Endothelial cell of umbilical vein (primary cell): ENCODE results near the gene KLHDC1. TPM values are rescaled to one million over a fixed set of nuclear protein-coding genes. Genes with fewer than 3 reads are reported as not detected.

Source experiments
- BruUV-seq: library from RNA; stranded (reverse); fragments of 400-500 nt; replicated peaks from 2 replicates; lab custom pipeline; 2021; lab: Mats Ljungman, UMichigan
- CTCF ChIA-PET: fragments of 300-600, 350-600 bp; sonication (Branson Sonifier 250); formaldehyde crosslinking; loops from one replicate; lab custom pipeline; 2021; ENCODE audit warnings: antibody characterized with exemption, inconsistent platforms; lab: Charles Lee
- POLR2A ChIA-PET: fragments of 300-600, 350-600 bp; sonication (Branson Sonifier 250); formaldehyde crosslinking; loops from one replicate; lab custom pipeline; 2021; ENCODE audit warnings: antibody characterized with exemption, inconsistent platforms; lab: Charles Lee
- DNase-seq: peaks from one replicate; pipeline ENCODE4 v3.0.0-alpha.2; 2011; ENCODE audit warnings: low read depth, low spot score
- FAIRE-seq: peaks from 2 replicates; lab custom pipeline; 2011; peaks lifted over from hg19 to GRCh38; lab: Jason Lieb, UNC
- H2AFZ ChIP-seq: 2 replicates; pipeline ENCODE4 v1.6.0; 2012; ENCODE audit warnings: low read depth, low read length, control low read depth, inconsistent platforms
- H3K27ac ChIP-seq: 2 replicates; pipeline ENCODE4 v1.5.1; 2011; ENCODE audit warnings: low read depth, mild to moderate bottlenecking, control low read depth, low read length, moderate library complexity; ENCODE audit not compliant: insufficient read depth
- H3K27me3 ChIP-seq, 2 experiments: 2 replicates each; pipeline versions ENCODE4 v1.6.0 to v1.6.1; 2011; ENCODE audit warnings: low read length in 2 of 2, mixed read lengths in 1 of 2; ENCODE audit not compliant: control insufficient read depth in 2 of 2, insufficient read depth in 2 of 2
- H3K36me3 ChIP-seq, 2 experiments: 2 replicates in 1 of 2; 3 replicates in 1 of 2; pipeline ENCODE4 v1.5.1; 2011; ENCODE audit warnings: low read length in 2 of 2, mild to moderate bottlenecking in 1 of 2, moderate library complexity in 1 of 2; ENCODE audit not compliant: control insufficient read depth in 2 of 2, insufficient read depth in 2 of 2; ENCODE audit errors: extremely low read depth in 1 of 2
- H3K4me1 ChIP-seq: 3 replicates; pipeline ENCODE4 v1.5.1; 2011; ENCODE audit warnings: mild to moderate bottlenecking, low read length; ENCODE audit not compliant: control insufficient read depth, insufficient read depth; ENCODE audit errors: extremely low read depth
- H3K4me2 ChIP-seq: 2 replicates; pipeline ENCODE4 v1.6.1; 2011; ENCODE audit warnings: low read length, control low read depth, mixed read lengths; ENCODE audit not compliant: insufficient read depth
- H3K4me3 ChIP-seq, 3 experiments: fragments of 200-600 bp in 1 of 3; sonication (generic), shearing (Covaris generic) in 1 of 3; replicated peaks in 1 of 3; 2 replicates each; pipeline ENCODE4 v1.5.1; 2011 to 2016; ENCODE audit warnings: control low read depth in 3 of 3, low read length in 3 of 3, mild to moderate bottlenecking in 2 of 3, inconsistent platforms in 1 of 3, low read depth in 1 of 3, moderate library complexity in 1 of 3; ENCODE audit not compliant: insufficient read depth in 1 of 3
- H3K79me2 ChIP-seq: 2 replicates; pipeline ENCODE4 v1.6.0; 2012; ENCODE audit warnings: low read length, inconsistent platforms; ENCODE audit not compliant: control insufficient read depth, insufficient read depth
- H3K9ac ChIP-seq: replicated peaks from 2 replicates; pipeline ENCODE3; 2011; ENCODE audit warnings: low read length, control low read depth; ENCODE audit not compliant: insufficient read depth; ENCODE audit errors: extremely low read depth
- H3K9me1 ChIP-seq: replicated peaks from 3 replicates; pipeline ENCODE4 v1.6.0; 2011; ENCODE audit warnings: mild to moderate bottlenecking, low read length; ENCODE audit not compliant: control insufficient read depth, insufficient read depth; ENCODE audit errors: extremely low read depth
- H3K9me3 ChIP-seq: replicated peaks from 2 replicates; pipeline ENCODE4 v1.5.1; 2012; ENCODE audit warnings: low read length, inconsistent platforms; ENCODE audit not compliant: control insufficient read depth, insufficient read depth
- H4K20me1 ChIP-seq: replicated peaks from 2 replicates; pipeline ENCODE3; 2011; ENCODE audit warnings: mild to moderate bottlenecking, low read length; ENCODE audit not compliant: control insufficient read depth, insufficient read depth; ENCODE audit errors: extremely low read depth
- CTCF ChIP-seq, 2 donors: IDR thresholded peaks; 1 replicate in 1 of 2; 2 replicates in 1 of 2; pipeline ENCODE4 v1.5.1; 2011; ENCODE audit warnings: low read length in 2 of 2, mild to moderate bottlenecking in 2 of 2, moderate library complexity in 2 of 2, control low read depth in 1 of 2, inconsistent platforms in 1 of 2, low read depth in 1 of 2; ENCODE audit not compliant: insufficient read depth in 1 of 2; ENCODE audit errors: extremely low read depth in 1 of 2
- FOS ChIP-seq: IDR thresholded peaks from 2 replicates; pipeline ENCODE4 v1.6.1; 2011; ENCODE audit warnings: mild to moderate bottlenecking, low read length, moderate library complexity, borderline replicate concordance; ENCODE audit not compliant: insufficient read depth
- GATA2 ChIP-seq: IDR thresholded peaks from 2 replicates; pipeline ENCODE4 v1.7.0; 2011; ENCODE audit warnings: low read depth, mild to moderate bottlenecking, moderate library complexity, mixed read lengths, low read length; ENCODE audit not compliant: insufficient read length, insufficient read depth
- MAX ChIP-seq: IDR thresholded peaks from 2 replicates; pipeline ENCODE4 v1.6.1; 2011; ENCODE audit not compliant: insufficient read depth, insufficient read length
- MYC ChIP-seq: IDR thresholded peaks from one replicate; pipeline ENCODE4 v1.6.1; 2011; ENCODE audit warnings: mild to moderate bottlenecking, low read depth, low read length
- POLR2AphosphoS5 ChIP-seq: IDR thresholded peaks from 2 replicates; pipeline ENCODE4 v1.6.1; 2012; ENCODE audit warnings: low read depth, mild to moderate bottlenecking, control low read depth, low read length, moderate library complexity; ENCODE audit not compliant: insufficient read depth
- dilution Hi-C: fragments of 300-500 bp; cut with MboI; formaldehyde crosslinking; loops from one replicate; pipeline ENCODE4 v1.15.0; 2019; ENCODE audit warnings: low sequenced_read_pairs; ENCODE audit not compliant: extremely low pct_ligation_motif_present
- intact Hi-C: fragments of 100-400 bp; cut with micrococcal nuclease; formaldehyde crosslinking; loops from one replicate; pipeline ENCODE4 v1.10.0; 2022
- polyA plus RNA-seq, 4 experiments: library from polyadenylated mRNA; depleted of rRNA in 3 of 4; stranded (reverse) in 3 of 4; unstranded in 1 of 4; fragments of >200 nt; gene quantifications; 2 replicates each; pipeline versions ENCODE4 v1.2.1 to v1.2.3, GENCODE V29; 2011 to 2012; ENCODE audit warnings: missing spikeins in 1 of 4
- total RNA-seq: library from RNA; stranded (reverse); gene quantifications from 2 replicates; pipeline ENCODE4 v1.2.3, GENCODE V29; 2021

Gene KLHDC1
- total and polyA plus RNA-seq, 2 donors (not counting 3 experiments of a cell fraction or from before 2014, with no cell fraction given), result 0.77 to 1.2 TPM

GRCh38 chr14:49691031-49691430 lies 1.9 kb upstream of the KLHDC1 start:
- H2AFZ ChIP-seq, result no peak overlapping the region
- dilution Hi-C loops, result no loop called here
- H3K36me3 ChIP-seq, result no peaks in the 10 kb centered on the region
- no peaks in the 10 kb centered on the region for H3K27me3 ChIP-seq
- no peak overlapping the region for H3K9ac ChIP-seq
- no peak overlapping the region for H3K4me3 ChIP-seq
- no TSS peak for BruUV-seq
- FAIRE-seq, result no peak
- intact Hi-C loops, result no loop called here
- CTCF ChIA-PET, result interaction anchor here (0.9 to 1.1 kb wide), 2 partner anchors 16 to 57 kb away, joined by 3 read pairs; no protein-coding TSS in a partner anchor
- no peaks in the 10 kb centered on the region for H3K9me3 ChIP-seq
- no peak overlapping the region for H3K27ac ChIP-seq
- no peaks in the 10 kb centered on the region for H4K20me1 ChIP-seq
- no peak for DNase-seq
- no peaks in the 10 kb centered on the region for H3K9me1 ChIP-seq
- peaks cover 13% of the 10 kb centered on the region for H3K79me2 ChIP-seq
- H3K4me1 ChIP-seq, result peaks cover 10% of the 10 kb centered on the region
- no peak overlapping the region for H3K4me2 ChIP-seq
- TF ChIP-seq MYC (no peak), MAX (no peak), CTCF (IDR thresholded peaks at IDR 0.05; ENCODE audit: extremely low read depth in 1 of 2, insufficient read depth in 1 of 2, low read depth in 1 of 2, low read length in 2 of 2) (no peak), POLR2AphosphoS5 (no peak), FOS (no peak), GATA2 (no peak)
- POLR2A ChIA-PET, result no interaction called here
